GM12878 (cell line): ENCODE data around the gene AP4B1. TPM values are rescaled to one million over a fixed set of nuclear protein-coding genes. Genes with fewer than 3 reads are reported as not detected.
A peak's percentile ranks its signal among the peaks of the same experiment; 100 is the strongest.

Experiments used
- ATAC-seq: fragments of 200-7000 bp; cut with Tn5 transposase; 3 replicates; pipeline ENCODE4 v1.9.1; 2020; ENCODE audit warnings: mild to moderate bottlenecking, moderate library complexity
- BruUV-seq: library from RNA; stranded (reverse); fragments of 400-500 nt; replicated peaks from 2 replicates; lab custom pipeline; 2021; lab: Mats Ljungman, UMichigan
- CTCF ChIA-PET: fragments of 300-600 bp; sonication (Branson Sonifier 250); formaldehyde crosslinking; extraction: SDS; loops from one replicate; lab custom pipeline; 2021; ENCODE audit warnings: inconsistent platforms; lab: Yijun Ruan, JAX
- POLR2A ChIA-PET: fragments of 350-600 bp; formaldehyde crosslinking; extraction: SDS; loops from one replicate; lab custom pipeline; 2021; ENCODE audit warnings: inconsistent platforms; lab: Charles Lee
- RAD21 ChIA-PET: fragments of 300-600 bp; sonication (Branson Sonifier 250); formaldehyde crosslinking; loops from one replicate; lab custom pipeline; 2023; ENCODE audit warnings: antibody characterized with exemption; ENCODE audit not compliant: unreplicated experiment; lab: Charles Lee
- SMC1A ChIA-PET: fragments of 300-600 bp; sonication (Branson Sonifier 250); formaldehyde crosslinking; loops from one replicate; lab custom pipeline; 2023; ENCODE audit not compliant: unreplicated experiment, uncharacterized antibody; lab: Charles Lee
- DNase-seq: peaks from one replicate; pipeline ENCODE4 v3.0.0-alpha.2; 2011; ENCODE audit warnings: low read depth, low spot score
- FAIRE-seq: peaks from 3 replicates; lab custom pipeline; 2011; peaks lifted over from hg19 to GRCh38; lab: Jason Lieb, UNC
- H2AFZ ChIP-seq: 2 replicates; pipeline ENCODE4 v1.6.0; 2011; ENCODE audit warnings: low read depth, low read length, control low read depth; ENCODE audit not compliant: control insufficient read depth
- H3K27ac ChIP-seq: 2 replicates; pipeline ENCODE4 v1.5.1; 2011; ENCODE audit warnings: control low read depth; ENCODE audit not compliant: control insufficient read depth, insufficient read depth
- H3K27me3 ChIP-seq, 2 experiments: replicated peaks in 1 of 2; 2 replicates each; pipeline versions ENCODE4 v1.6.0 to v1.6.1; 2011; ENCODE audit warnings: low read length in 1 of 2; ENCODE audit not compliant: control insufficient read depth in 2 of 2, insufficient read depth in 2 of 2
- H3K36me3 ChIP-seq, 2 experiments: 2 replicates each; pipeline ENCODE4 v1.5.1; 2011; ENCODE audit warnings: low read length in 1 of 2; ENCODE audit not compliant: control insufficient read depth in 2 of 2, insufficient read depth in 2 of 2
- H3K4me1 ChIP-seq: 2 replicates; pipeline ENCODE4 v1.6.1; 2011; ENCODE audit warnings: mild to moderate bottlenecking, low read length, moderate library complexity, mixed read lengths; ENCODE audit not compliant: control insufficient read depth, insufficient read depth
- H3K4me2 ChIP-seq: 2 replicates; pipeline ENCODE4 v1.6.0; 2011; ENCODE audit warnings: control low read depth; ENCODE audit not compliant: control insufficient read depth, insufficient read depth
- H3K4me3 ChIP-seq: fragments of 200-600 bp; sonication (generic); 2 replicates; pipeline ENCODE4 v1.5.1; 2016
- H3K79me2 ChIP-seq: 2 replicates; pipeline ENCODE4 v1.6.0; 2011; ENCODE audit warnings: low read length; ENCODE audit not compliant: control insufficient read depth, insufficient read depth
- H3K9ac ChIP-seq: 2 replicates; pipeline ENCODE4 v1.8.0; 2011; ENCODE audit warnings: low read length, control low read depth, mixed read lengths; ENCODE audit not compliant: control insufficient read depth, insufficient read depth
- H3K9me3 ChIP-seq: replicated peaks from 3 replicates; pipeline ENCODE4 v1.5.1; 2011; ENCODE audit warnings: mild to moderate bottlenecking, low read length; ENCODE audit not compliant: control insufficient read depth, insufficient read depth
- H4K20me1 ChIP-seq: 2 replicates; pipeline ENCODE4 v1.6.0; 2011; ENCODE audit not compliant: control insufficient read depth, insufficient read depth
- BHLHE40 ChIP-seq, 2 experiments: fragments of 450-650 bp in 1 of 2; IDR thresholded peaks; 2 replicates each; pipeline ENCODE4 v1.6.1; 2011 to 2017; ENCODE audit warnings: low read depth in 2 of 2, borderline replicate concordance in 1 of 2, improper control_type of control experiment in 1 of 2, low read length in 1 of 2, mild to moderate bottlenecking in 1 of 2
- BRCA1 ChIP-seq: IDR thresholded peaks from 2 replicates; pipeline ENCODE4 v1.6.1; 2011; ENCODE audit warnings: low read depth, low read length, improper control_type of control experiment
- CEBPB ChIP-seq, 2 experiments: fragments of 150-350 bp in 1 of 2; IDR thresholded peaks; 2 replicates each; pipeline ENCODE4 v1.6.1; 2012 to 2014; ENCODE audit warnings: low read depth in 2 of 2, low read length in 2 of 2, borderline replicate concordance in 1 of 2, inconsistent platforms in 1 of 2
- EED ChIP-seq: sonication (generic); IDR thresholded peaks from 2 replicates; pipeline ENCODE4 v1.6.1; 2016; ENCODE audit warnings: antibody characterized with exemption, low read depth
- FOXM1 ChIP-seq: IDR thresholded peaks from 2 replicates; pipeline ENCODE4 v1.6.1; 2012; ENCODE audit warnings: low read depth, mild to moderate bottlenecking, inconsistent platforms, low read length, moderate library complexity
- HCFC1 ChIP-seq: fragments of 150-350 bp; IDR thresholded peaks from 2 replicates; pipeline ENCODE4 v1.6.1; 2014; ENCODE audit warnings: low read length
- HDAC2 ChIP-seq: fragments of 200-600 bp; sonication (generic); IDR thresholded peaks from 2 replicates; pipeline ENCODE4 v1.6.1; 2017
- IRF4 ChIP-seq: IDR thresholded peaks from 2 replicates; pipeline ENCODE4 v1.6.1; 2011; ENCODE audit warnings: low read depth, low read length
- KLF5 ChIP-seq: fragments of 450-650 bp; IDR thresholded peaks from 2 replicates; pipeline ENCODE4 v1.6.1; 2014; ENCODE audit warnings: mild to moderate bottlenecking; ENCODE audit not compliant: partially characterized antibody
- MEF2B ChIP-seq: fragments of 450-650 bp; IDR thresholded peaks from 2 replicates; pipeline ENCODE4 v1.6.1; 2018; ENCODE audit warnings: mild to moderate bottlenecking, moderate library complexity; ENCODE audit not compliant: partially characterized antibody, poor library complexity, severe bottlenecking
- MYC ChIP-seq: IDR thresholded peaks from 2 replicates; pipeline ENCODE4 v1.6.1; 2011; ENCODE audit warnings: mild to moderate bottlenecking, low read length, moderate library complexity, inconsistent platforms; ENCODE audit not compliant: insufficient read depth, insufficient replicate concordance, insufficient read length, severe bottlenecking
- NFIC ChIP-seq: IDR thresholded peaks from 2 replicates; pipeline ENCODE4 v1.6.1; 2012; ENCODE audit warnings: low read depth, mild to moderate bottlenecking, inconsistent platforms, low read length, moderate library complexity
- SIN3A ChIP-seq: IDR thresholded peaks from 2 replicates; pipeline ENCODE4 v1.6.1; 2012; ENCODE audit warnings: low read depth, low read length, improper control_type of control experiment
- TCF12 ChIP-seq: IDR thresholded peaks from 2 replicates; pipeline ENCODE4 v1.6.1; 2011; ENCODE audit warnings: low read depth, mild to moderate bottlenecking, low read length
- in situ Hi-C: fragments of 300-500 bp; cut with MboI; formaldehyde crosslinking; loops from 9 replicates; pipeline ENCODE4 v1.14.3; 2018; ENCODE audit warnings: mixed read lengths
- intact Hi-C: fragments of 100-400 bp; cut with micrococcal nuclease; formaldehyde crosslinking; loops from one replicate; pipeline ENCODE4 v1.14.2; 2022; ENCODE audit not compliant: unreplicated experiment
- polyA plus RNA-seq, 11 experiments: library from polyadenylated mRNA; depleted of rRNA in 4 of 11; unstranded in 6 of 11; stranded (reverse) in 5 of 11; fragments of >200 nt; fragmentation: Nextera tagmentation in 4 of 11; fragmentation: Illumina TruSeq in 1 of 11; extraction: Ambion mirVana in 4 of 11; extraction: Trizol in 1 of 11; gene quantifications; 1 replicate in 1 of 11; 2 replicates in 10 of 11; pipeline versions ENCODE4 v1.2.1 to v1.2.3, GENCODE V29; 2011 to 2016; ENCODE audit warnings: inconsistent platforms in 2 of 11, missing spikeins in 2 of 11, low read depth in 1 of 11
- total RNA-seq, 4 experiments: library from RNA; depleted of rRNA in 3 of 4; stranded (reverse); fragments of >200 nt in 3 of 4; fragmentation: Illumina TruSeq in 1 of 4; extraction: Trizol in 1 of 4; gene quantifications; 2 replicates each; pipeline versions ENCODE4 v1.2.1 to v1.2.3, GENCODE V29; 2013 to 2021
- TF ChIP-seq, protein P1 (sequence below): IDR thresholded peaks from 2 replicates; pipeline ENCODE4 v1.6.1; 2012; ENCODE audit warnings: mild to moderate bottlenecking, low read depth, low read length
- TF ChIP-seq, protein P2 (sequence below): fragments of 450-650 bp; IDR thresholded peaks from 2 replicates; pipeline ENCODE4 v1.6.1; 2016; ENCODE audit warnings: mild to moderate bottlenecking, moderate library complexity, borderline replicate concordance

The AP4B1 gene
- total and polyA plus RNA-seq, 10 of the 15 experiments (the other 5 are each of a cell fraction or from before 2014, with no cell fraction given), result 27.2 to 61.0 (median 33.0) TPM

DNA sequence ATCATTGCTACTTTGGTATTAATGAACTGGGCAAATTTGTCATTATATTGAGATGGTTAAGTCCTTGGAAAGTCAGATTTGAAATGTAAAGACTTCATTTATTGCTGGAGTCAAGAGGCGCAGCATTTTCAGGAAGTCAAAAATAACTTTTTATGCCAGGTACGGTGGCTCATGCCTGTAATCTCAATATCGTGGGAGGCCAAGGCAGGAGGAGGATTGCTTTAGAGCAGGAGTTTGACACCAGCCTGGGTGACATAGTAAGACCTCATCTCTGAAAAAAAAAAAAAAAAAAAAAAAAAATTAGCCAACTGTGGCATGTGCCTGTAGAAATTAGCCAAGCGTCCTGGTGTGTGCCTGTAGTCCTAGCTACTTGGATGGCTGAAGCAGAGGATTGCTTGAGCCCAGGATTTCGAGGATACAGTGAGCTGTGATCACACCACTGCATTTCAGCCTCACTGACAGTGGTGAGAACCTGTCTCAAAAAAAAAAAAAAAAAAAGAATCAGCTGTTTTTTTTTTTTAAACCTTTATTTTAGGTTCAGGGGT is 30.0 kb upstream of the AP4B1 start (continued):
- TF ChIP-seq, protein P1, sequence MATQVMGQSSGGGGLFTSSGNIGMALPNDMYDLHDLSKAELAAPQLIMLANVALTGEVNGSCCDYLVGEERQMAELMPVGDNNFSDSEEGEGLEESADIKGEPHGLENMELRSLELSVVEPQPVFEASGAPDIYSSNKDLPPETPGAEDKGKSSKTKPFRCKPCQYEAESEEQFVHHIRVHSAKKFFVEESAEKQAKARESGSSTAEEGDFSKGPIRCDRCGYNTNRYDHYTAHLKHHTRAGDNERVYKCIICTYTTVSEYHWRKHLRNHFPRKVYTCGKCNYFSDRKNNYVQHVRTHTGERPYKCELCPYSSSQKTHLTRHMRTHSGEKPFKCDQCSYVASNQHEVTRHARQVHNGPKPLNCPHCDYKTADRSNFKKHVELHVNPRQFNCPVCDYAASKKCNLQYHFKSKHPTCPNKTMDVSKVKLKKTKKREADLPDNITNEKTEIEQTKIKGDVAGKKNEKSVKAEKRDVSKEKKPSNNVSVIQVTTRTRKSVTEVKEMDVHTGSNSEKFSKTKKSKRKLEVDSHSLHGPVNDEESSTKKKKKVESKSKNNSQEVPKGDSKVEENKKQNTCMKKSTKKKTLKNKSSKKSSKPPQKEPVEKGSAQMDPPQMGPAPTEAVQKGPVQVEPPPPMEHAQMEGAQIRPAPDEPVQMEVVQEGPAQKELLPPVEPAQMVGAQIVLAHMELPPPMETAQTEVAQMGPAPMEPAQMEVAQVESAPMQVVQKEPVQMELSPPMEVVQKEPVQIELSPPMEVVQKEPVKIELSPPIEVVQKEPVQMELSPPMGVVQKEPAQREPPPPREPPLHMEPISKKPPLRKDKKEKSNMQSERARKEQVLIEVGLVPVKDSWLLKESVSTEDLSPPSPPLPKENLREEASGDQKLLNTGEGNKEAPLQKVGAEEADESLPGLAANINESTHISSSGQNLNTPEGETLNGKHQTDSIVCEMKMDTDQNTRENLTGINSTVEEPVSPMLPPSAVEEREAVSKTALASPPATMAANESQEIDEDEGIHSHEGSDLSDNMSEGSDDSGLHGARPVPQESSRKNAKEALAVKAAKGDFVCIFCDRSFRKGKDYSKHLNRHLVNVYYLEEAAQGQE, result no peak
- TF ChIP-seq CEBPB (IDR thresholded peaks at IDR 0.05; ENCODE audit: borderline replicate concordance in 1 of 2, low read depth in 2 of 2, low read length in 2 of 2) (no peak), BRCA1 (no peak), IRF4 (no peak), MYC (no peak)

DNA sequence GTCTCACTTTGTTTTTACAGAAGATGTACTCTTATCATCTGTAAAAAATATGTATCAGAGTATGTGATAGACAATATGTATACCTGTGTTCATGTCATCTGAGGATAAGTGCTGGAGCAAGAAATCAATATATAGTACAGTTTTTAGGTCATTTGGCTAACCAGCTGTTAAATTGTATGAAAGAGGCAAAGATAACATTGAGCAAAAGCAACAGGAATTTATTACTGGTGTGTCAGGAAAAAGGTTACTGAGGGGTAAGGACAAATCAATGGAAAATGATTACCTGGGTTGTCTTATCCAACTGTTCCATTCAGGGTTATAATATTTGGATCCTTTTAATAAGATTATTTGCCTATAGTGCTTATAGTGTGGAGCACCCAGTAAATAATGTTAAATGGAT is 29.4 kb upstream of the AP4B1 start:
- Histone ChIP-seq H3K79me2 (peaks cover 91% of the 10 kb centered on the region), H4K20me1 (no peaks in the 10 kb centered on the region), H3K27me3 (no peaks in the 10 kb centered on the region), H2AFZ (no peak overlapping the region), H3K9ac (no peak overlapping the region), H3K9me3 (no peaks in the 10 kb centered on the region; the same call in 2 of the 3 replicates), H3K4me2 (no peak overlapping the region), H3K36me3 (no peaks in the 10 kb centered on the region), H3K4me1 (no peaks in the 10 kb centered on the region), H3K4me3 (no peak overlapping the region), H3K27ac (no peak overlapping the region)
- BruUV-seq, result TSS peak; percentile 9
- ATAC-seq (no peak), DNase-seq (no peak), FAIRE-seq (no peak)
- in situ Hi-C loops, result no loop called here
- intact Hi-C loops, result loop anchor here (5.0 kb wide), 1 partner anchor 97 kb away; no protein-coding TSS in a partner anchor
- ChIA-PET CTCF (interaction anchor here (0.6 to 1.8 kb wide), 4 partner anchors 12 to 98 kb away, joined by 3 to 5 read pairs (median 4); partner anchors contain the start of gene OLFML3), SMC1A (interaction anchor here (0.6 to 11.9 kb wide), 7 partner anchors 14 to 230 kb away, joined by 4 to 99 read pairs (median 5); no protein-coding TSS in a partner anchor), POLR2A (interaction anchor here (0.6 to 2.4 kb wide), 3 partner anchors 8 to 122 kb away, joined by 3 to 12 read pairs (median 4); partner anchors contain the start of gene RSBN1), RAD21 (interaction anchor here (1.2 to 3.0 kb wide), 4 partner anchors 12 to 74 kb away, joined by 4 to 13 read pairs (median 5); no protein-coding TSS in a partner anchor)
- TF ChIP-seq EED (no peak), HCFC1 (no peak), MEF2B (no peak), TCF12 (no peak), NFIC (no peak), KLF5 (no peak), HDAC2 (no peak), BHLHE40 (IDR thresholded peaks at IDR 0.05; ENCODE audit: borderline replicate concordance in 1 of 2, low read depth in 2 of 2, low read length in 1 of 2) (no peak), FOXM1 (no peak), SIN3A (no peak)
- TF ChIP-seq, protein P2, sequence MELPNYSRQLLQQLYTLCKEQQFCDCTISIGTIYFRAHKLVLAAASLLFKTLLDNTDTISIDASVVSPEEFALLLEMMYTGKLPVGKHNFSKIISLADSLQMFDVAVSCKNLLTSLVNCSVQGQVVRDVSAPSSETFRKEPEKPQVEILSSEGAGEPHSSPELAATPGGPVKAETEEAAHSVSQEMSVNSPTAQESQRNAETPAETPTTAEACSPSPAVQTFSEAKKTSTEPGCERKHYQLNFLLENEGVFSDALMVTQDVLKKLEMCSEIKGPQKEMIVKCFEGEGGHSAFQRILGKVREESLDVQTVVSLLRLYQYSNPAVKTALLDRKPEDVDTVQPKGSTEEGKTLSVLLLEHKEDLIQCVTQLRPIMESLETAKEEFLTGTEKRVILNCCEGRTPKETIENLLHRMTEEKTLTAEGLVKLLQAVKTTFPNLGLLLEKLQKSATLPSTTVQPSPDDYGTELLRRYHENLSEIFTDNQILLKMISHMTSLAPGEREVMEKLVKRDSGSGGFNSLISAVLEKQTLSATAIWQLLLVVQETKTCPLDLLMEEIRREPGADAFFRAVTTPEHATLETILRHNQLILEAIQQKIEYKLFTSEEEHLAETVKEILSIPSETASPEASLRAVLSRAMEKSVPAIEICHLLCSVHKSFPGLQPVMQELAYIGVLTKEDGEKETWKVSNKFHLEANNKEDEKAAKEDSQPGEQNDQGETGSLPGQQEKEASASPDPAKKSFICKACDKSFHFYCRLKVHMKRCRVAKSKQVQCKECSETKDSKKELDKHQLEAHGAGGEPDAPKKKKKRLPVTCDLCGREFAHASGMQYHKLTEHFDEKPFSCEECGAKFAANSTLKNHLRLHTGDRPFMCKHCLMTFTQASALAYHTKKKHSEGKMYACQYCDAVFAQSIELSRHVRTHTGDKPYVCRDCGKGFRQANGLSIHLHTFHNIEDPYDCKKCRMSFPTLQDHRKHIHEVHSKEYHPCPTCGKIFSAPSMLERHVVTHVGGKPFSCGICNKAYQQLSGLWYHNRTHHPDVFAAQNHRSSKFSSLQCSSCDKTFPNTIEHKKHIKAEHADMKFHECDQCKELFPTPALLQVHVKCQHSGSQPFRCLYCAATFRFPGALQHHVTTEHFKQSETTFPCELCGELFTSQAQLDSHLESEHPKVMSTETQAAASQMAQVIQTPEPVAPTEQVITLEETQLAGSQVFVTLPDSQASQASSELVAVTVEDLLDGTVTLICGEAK, result no peak
